GM18511 (cell line): ENCODE results near the gene IFNA2.
"Not testable (repeated sequence)": the region's sequence is repeated elsewhere in the genome, so short reads cannot be mapped to it uniquely, and the experiment has no call there.

Experiments used
- ATAC-seq: cut with Tn5 transposase; IDR thresholded peaks from one replicate; pipeline ENCODE4 v1.9.1; 2021; ENCODE audit warnings: mild to moderate bottlenecking, moderate library complexity; ENCODE audit not compliant: unreplicated experiment

The IFNA2 gene

GRCh38 chr9:21385131-21385670 is at the start of gene IFNA2:
IFNA2 (minus strand) TSS chr9:21385398; CDS start chr9:21385329, 69 bp downstream.
- ATAC-seq: no peak

- not testable (repeated sequence) for ATAC-seq
Measured at GRCh38 chr9:21435015-21435383, 49.8 kb upstream of the IFNA2 start.

GRCh38 chr9:21434202-21435014 is 49.2 kb upstream of the IFNA2 start:
- no peak for ATAC-seq

- ATAC-seq: peak; percentile 75
Measured at GRCh38 chr9:21432672-21433425, 47.7 kb upstream of the IFNA2 start.

- no peak for ATAC-seq
Measured at GRCh38 chr9:21429191-21429590, 44.0 kb upstream of the IFNA2 start.

- ATAC-seq: peak; percentile 51
Measured at GRCh38 chr9:21428235-21428634, 43.0 kb upstream of the IFNA2 start.

GRCh38 chr9:21415493-21416267 is 30.5 kb upstream of the IFNA2 start:
- no peak for ATAC-seq

- no peak for ATAC-seq
Measured at GRCh38 chr9:21414220-21414940, 29.2 kb upstream of the IFNA2 start.

- peak; percentile 54 for ATAC-seq
Measured at GRCh38 chr9:21413624-21414023, 28.4 kb upstream of the IFNA2 start.

GRCh38 chr9:21413151-21413550 is 28.0 kb upstream of the IFNA2 start:
- ATAC-seq: no peak

- ATAC-seq: peak; percentile 75
Measured at GRCh38 chr9:21412107-21412506, 26.9 kb upstream of the IFNA2 start.

- no peak for ATAC-seq
Measured at GRCh38 chr9:21408817-21409216, 23.6 kb upstream of the IFNA2 start, which contains the start of gene IFNA8. IFNA8 (plus strand) TSS chr9:21409117; CDS start chr9:21409177, 60 bp downstream.

GRCh38 chr9:21404146-21404545 is 18.9 kb upstream of the IFNA2 start:
- no peak for ATAC-seq

GRCh38 chr9:21402386-21403251 is 17.4 kb upstream of the IFNA2 start:
- peak; percentile 73 for ATAC-seq

- ATAC-seq: no peak
Measured at GRCh38 chr9:21399956-21400355, 14.8 kb upstream of the IFNA2 start.

GRCh38 chr9:21398955-21399489 is 13.8 kb upstream of the IFNA2 start:
- no peak for ATAC-seq

- ATAC-seq: peak; percentile 70
Measured at GRCh38 chr9:21395778-21396717, 10.8 kb upstream of the IFNA2 start.

- peak; percentile 90 for ATAC-seq
Measured at GRCh38 chr9:21392270-21392669, 7.1 kb upstream of the IFNA2 start.
